NB4 (cell line): ENCODE measurements around the gene CDC42EP4.

Source experiments
- DNase-seq: peaks from one replicate; pipeline ENCODE4 v3.0.0; 2010; ENCODE audit warnings: low read depth
- H3K4me3 ChIP-seq: one replicate; pipeline ENCODE4 v1.5.1; 2011; ENCODE audit warnings: mild to moderate bottlenecking, low read depth, low read length, moderate library complexity
- MAX ChIP-seq: IDR thresholded peaks from 2 replicates; pipeline ENCODE4 v1.6.1; 2011; ENCODE audit warnings: low read depth, low read length
- MYC ChIP-seq: IDR thresholded peaks from 2 replicates; pipeline ENCODE4 v1.6.1; 2011; ENCODE audit warnings: low read depth, low read length
- POLR2A ChIP-seq: IDR thresholded peaks from 2 replicates; pipeline ENCODE4 v1.6.1; 2011; ENCODE audit warnings: mild to moderate bottlenecking; ENCODE audit not compliant: insufficient read length; ENCODE audit errors: extremely low read depth
- TF ChIP-seq, protein P1 (sequence below): IDR thresholded peaks from one replicate; pipeline ENCODE4 v1.5.1; 2012; ENCODE audit warnings: low read depth, low read length

Gene CDC42EP4

GRCh38 chr17:73237714-73238113 lies 74.1 kb downstream of the CDC42EP4 start:
- DNase-seq, result no peak
- no peak for TF ChIP-seq POLR2A
- TF ChIP-seq, protein P1, sequence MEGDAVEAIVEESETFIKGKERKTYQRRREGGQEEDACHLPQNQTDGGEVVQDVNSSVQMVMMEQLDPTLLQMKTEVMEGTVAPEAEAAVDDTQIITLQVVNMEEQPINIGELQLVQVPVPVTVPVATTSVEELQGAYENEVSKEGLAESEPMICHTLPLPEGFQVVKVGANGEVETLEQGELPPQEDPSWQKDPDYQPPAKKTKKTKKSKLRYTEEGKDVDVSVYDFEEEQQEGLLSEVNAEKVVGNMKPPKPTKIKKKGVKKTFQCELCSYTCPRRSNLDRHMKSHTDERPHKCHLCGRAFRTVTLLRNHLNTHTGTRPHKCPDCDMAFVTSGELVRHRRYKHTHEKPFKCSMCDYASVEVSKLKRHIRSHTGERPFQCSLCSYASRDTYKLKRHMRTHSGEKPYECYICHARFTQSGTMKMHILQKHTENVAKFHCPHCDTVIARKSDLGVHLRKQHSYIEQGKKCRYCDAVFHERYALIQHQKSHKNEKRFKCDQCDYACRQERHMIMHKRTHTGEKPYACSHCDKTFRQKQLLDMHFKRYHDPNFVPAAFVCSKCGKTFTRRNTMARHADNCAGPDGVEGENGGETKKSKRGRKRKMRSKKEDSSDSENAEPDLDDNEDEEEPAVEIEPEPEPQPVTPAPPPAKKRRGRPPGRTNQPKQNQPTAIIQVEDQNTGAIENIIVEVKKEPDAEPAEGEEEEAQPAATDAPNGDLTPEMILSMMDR, result no peak
- TF ChIP-seq MAX, result no peak
- no peak for TF ChIP-seq MYC
- peak overlapping the region; percentile 11 for H3K4me3 ChIP-seq

DNA sequence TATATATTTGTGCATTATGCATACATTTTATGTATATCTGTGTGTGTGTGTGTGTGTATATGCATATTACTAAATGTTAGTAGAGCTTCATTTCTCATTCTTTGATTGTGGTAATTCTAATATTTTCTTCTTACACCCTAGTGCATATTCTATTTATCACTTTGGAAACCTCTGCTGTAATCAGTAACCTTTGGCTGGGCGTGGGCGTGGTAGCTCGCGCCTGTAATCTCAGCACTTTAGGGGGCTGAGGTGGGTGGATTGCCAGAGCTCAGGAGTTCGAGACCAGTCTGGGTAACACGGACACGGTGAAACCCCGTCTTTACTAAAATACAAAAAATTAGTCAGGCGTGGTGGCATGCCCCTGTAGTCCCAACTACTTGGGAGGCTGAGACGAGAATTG lies 77.1 kb downstream of the CDC42EP4 start:
- no peak for TF ChIP-seq MYC
- TF ChIP-seq, protein P1, result no peak
- TF ChIP-seq POLR2A, result no peak
- TF ChIP-seq MAX, result no peak
- DNase-seq, result no peak
- H3K4me3 ChIP-seq, result no peak overlapping the region
